ENCODE results near the gene ALPL.

ALPL gene

GRCh38 chr1:21576031-21576797 is 67.0 kb downstream of the ALPL start:
- no peak for DNase-seq (ENCODE audit: low spot score)

GRCh38 chr1:21576798-21577187 is 67.6 kb downstream of the ALPL start:
- no peak for DNase-seq (ENCODE audit: low spot score)

GRCh38 chr1:21577324-21577723 is 68.1 kb downstream of the ALPL start:
- no peak for DNase-seq (ENCODE audit: low spot score)

- DNase-seq (ENCODE audit: low spot score), result no peak
These were observed 68.7 kb downstream of the ALPL start for GRCh38 chr1:21577933-21578332.

GRCh38 chr1:21579791-21580190 is 70.6 kb downstream of the ALPL start:
- DNase-seq (ENCODE audit: low spot score), result peak; percentile 65

GRCh38 chr1:21584096-21584495 is 74.9 kb downstream of the ALPL start:
- no peak for DNase-seq (ENCODE audit: low spot score)

- DNase-seq (ENCODE audit: low spot score), result peak; percentile 58
These were observed 75.8 kb downstream of the ALPL start for GRCh38 chr1:21585037-21585436.

- no peak for DNase-seq (ENCODE audit: low spot score)
These were observed 77.0 kb downstream of the ALPL start for GRCh38 chr1:21586222-21586621.

GRCh38 chr1:21586846-21587601 is 77.8 kb downstream of the ALPL start:
- peak; percentile 95 for DNase-seq (ENCODE audit: low spot score)

- no peak for DNase-seq (ENCODE audit: low spot score)
These were observed 78.4 kb downstream of the ALPL start for GRCh38 chr1:21587602-21587953.

- DNase-seq (ENCODE audit: low spot score), result no peak
These were observed 80.4 kb downstream of the ALPL start for GRCh38 chr1:21589618-21590017.

GRCh38 chr1:21590126-21590880 is 81.1 kb downstream of the ALPL start:
- DNase-seq (ENCODE audit: low spot score), result no peak

GRCh38 chr1:21590934-21591333 is 81.7 kb downstream of the ALPL start:
- no peak for DNase-seq (ENCODE audit: low spot score)

- no peak for DNase-seq (ENCODE audit: low spot score)
These were observed 83.1 kb downstream of the ALPL start for GRCh38 chr1:21592086-21592865.

GRCh38 chr1:21593231-21593630 is 84.0 kb downstream of the ALPL start:
- DNase-seq (ENCODE audit: low spot score), result no peak

GRCh38 chr1:21594501-21594900 is 85.3 kb downstream of the ALPL start:
- DNase-seq (ENCODE audit: low spot score), result no peak

GRCh38 chr1:21594935-21595897 is 86.0 kb downstream of the ALPL start:
- peak; percentile 50 for DNase-seq (ENCODE audit: low spot score)

GRCh38 chr1:21596174-21596573 is 87.0 kb downstream of the ALPL start:
- no peak for DNase-seq (ENCODE audit: low spot score)

- DNase-seq (ENCODE audit: low spot score), result no peak
These were observed 87.4 kb downstream of the ALPL start for GRCh38 chr1:21596628-21597027.

- no peak for DNase-seq (ENCODE audit: low spot score)
These were observed 88.5 kb downstream of the ALPL start for GRCh38 chr1:21597753-21598152.

- no peak for DNase-seq (ENCODE audit: low spot score)
These were observed 89.2 kb downstream of the ALPL start for GRCh38 chr1:21598417-21598816.

Data from kidney capillary endothelial cell (primary cell).